Activated CD4-positive, alpha-beta T cell treated with anti-CD3 and anti-CD28 coated beads, Interleukin-2, Interleukin-4, amounts not matched to agents 100 ng/mL and 50 ng/mL, durations not matched to agents 16 hours and 8 hours (primary cell): Measurements from ENCODE around the gene POLR1C.
A peak's percentile ranks its signal among the peaks of the same experiment; 100 is the strongest.
"Not testable (repeated sequence)": the region's sequence is repeated elsewhere in the genome, so short reads cannot be mapped to it uniquely, and the experiment has no call there.

ENCODE experiments used
- DNase-seq: peaks from one replicate; pipeline ENCODE4 v3.0.0-alpha.2; 2020; ENCODE audit warnings: low spot score

POLR1C gene

GRCh38 chr6:43516697-43517504 is at the start of gene POLR1C, which contains the start of gene YIPF3:
Gene POLR1C, plus strand, starts transcription at chr6:43517089. Its CDS starts 21 bp downstream, at chr6:43517110.
Gene YIPF3, minus strand, starts transcription at chr6:43516926. Its CDS starts 119 bp downstream, at chr6:43516807.
- DNase-seq = peak; percentile 99

- DNase-seq = not testable (repeated sequence)
These were observed 49.6 kb upstream of the POLR1C start for GRCh38 chr6:43467265-43467664.

- DNase-seq = no peak
These were observed 49.1 kb upstream of the POLR1C start for GRCh38 chr6:43467752-43468151.

- no peak for DNase-seq
These were observed 48.6 kb upstream of the POLR1C start for GRCh38 chr6:43468240-43468639.

- DNase-seq = no peak
These were observed 47.9 kb upstream of the POLR1C start for GRCh38 chr6:43468748-43469681.

- DNase-seq = no peak
These were observed 46.9 kb upstream of the POLR1C start for GRCh38 chr6:43469947-43470346.

- no peak for DNase-seq
These were observed 45.5 kb upstream of the POLR1C start for GRCh38 chr6:43471399-43471798.

- no peak for DNase-seq
These were observed 44.4 kb upstream of the POLR1C start for GRCh38 chr6:43472515-43472914.

GRCh38 chr6:43475516-43475915 is 41.4 kb upstream of the POLR1C start:
- no peak for DNase-seq

- no peak for DNase-seq
These were observed 40.1 kb upstream of the POLR1C start for GRCh38 chr6:43476746-43477145.

- peak; percentile 95 for DNase-seq
These were observed 39.5 kb upstream of the POLR1C start, which contains the start of gene TJAP1 for GRCh38 chr6:43477235-43478007. Gene TJAP1, plus strand, starts transcription at chr6:43477570. Its CDS starts 21,432 bp downstream, at chr6:43499002.

- DNase-seq = no peak
These were observed 38.9 kb upstream of the POLR1C start for GRCh38 chr6:43478008-43478372.

- DNase-seq = peak; percentile 30
These were observed 35.8 kb upstream of the POLR1C start for GRCh38 chr6:43481075-43481474.

- peak; percentile 17 for DNase-seq
These were observed 35.2 kb upstream of the POLR1C start for GRCh38 chr6:43481591-43482236.

GRCh38 chr6:43488667-43489276 is 28.1 kb upstream of the POLR1C start:
- DNase-seq = no peak

GRCh38 chr6:43489277-43490072 is 27.4 kb upstream of the POLR1C start:
- DNase-seq = no peak

GRCh38 chr6:43490523-43490939 is 26.4 kb upstream of the POLR1C start:
- DNase-seq = no peak

- no peak for DNase-seq
These were observed 24.9 kb upstream of the POLR1C start for GRCh38 chr6:43491750-43492661.

GRCh38 chr6:43492673-43493072 is 24.2 kb upstream of the POLR1C start:
- DNase-seq = no peak
